A673 (cell line): ENCODE results near the gene SOBP.

Experiments used
- EZH2 ChIP-seq: fragments of 200-600 bp; sonication (generic); IDR thresholded peaks from 2 replicates; pipeline ENCODE4 v1.6.1; 2017; ENCODE audit warnings: borderline replicate concordance, low read depth, mild to moderate bottlenecking, mixed read lengths, antibody characterized with exemption, low read length; ENCODE audit not compliant: poor library complexity, severe bottlenecking
- TF ChIP-seq, protein P1 (sequence below): fragments of 300-800, 200-600 bp; sonication (generic); conservative IDR thresholded peaks from 2 replicates; pipeline ENCODE4 v1.5.1; 2017; ENCODE audit warnings: low read depth, mild to moderate bottlenecking, antibody characterized with exemption, low read length, moderate library complexity, mixed read lengths

DNA sequence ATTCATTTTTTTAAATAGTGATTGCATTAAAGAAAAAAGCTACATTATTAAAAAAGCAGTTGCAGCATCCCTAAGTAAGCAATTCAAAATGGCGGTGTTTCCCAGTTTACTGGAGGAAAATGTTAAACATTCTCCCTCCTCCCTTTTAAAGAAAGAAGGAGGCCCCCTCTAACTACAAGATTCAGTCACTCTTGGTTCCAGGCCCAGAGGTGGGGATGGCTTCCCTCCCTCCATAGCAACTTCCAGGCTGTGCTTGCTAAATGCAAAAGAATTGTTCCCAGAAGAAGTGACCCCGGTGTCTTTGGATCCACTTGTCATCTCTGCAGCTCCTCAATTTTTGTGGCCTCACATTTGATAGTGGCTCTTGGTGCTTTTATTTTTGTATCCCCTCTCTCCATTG, 165.9 kb downstream of the SOBP start:
- TF ChIP-seq, protein P1, sequence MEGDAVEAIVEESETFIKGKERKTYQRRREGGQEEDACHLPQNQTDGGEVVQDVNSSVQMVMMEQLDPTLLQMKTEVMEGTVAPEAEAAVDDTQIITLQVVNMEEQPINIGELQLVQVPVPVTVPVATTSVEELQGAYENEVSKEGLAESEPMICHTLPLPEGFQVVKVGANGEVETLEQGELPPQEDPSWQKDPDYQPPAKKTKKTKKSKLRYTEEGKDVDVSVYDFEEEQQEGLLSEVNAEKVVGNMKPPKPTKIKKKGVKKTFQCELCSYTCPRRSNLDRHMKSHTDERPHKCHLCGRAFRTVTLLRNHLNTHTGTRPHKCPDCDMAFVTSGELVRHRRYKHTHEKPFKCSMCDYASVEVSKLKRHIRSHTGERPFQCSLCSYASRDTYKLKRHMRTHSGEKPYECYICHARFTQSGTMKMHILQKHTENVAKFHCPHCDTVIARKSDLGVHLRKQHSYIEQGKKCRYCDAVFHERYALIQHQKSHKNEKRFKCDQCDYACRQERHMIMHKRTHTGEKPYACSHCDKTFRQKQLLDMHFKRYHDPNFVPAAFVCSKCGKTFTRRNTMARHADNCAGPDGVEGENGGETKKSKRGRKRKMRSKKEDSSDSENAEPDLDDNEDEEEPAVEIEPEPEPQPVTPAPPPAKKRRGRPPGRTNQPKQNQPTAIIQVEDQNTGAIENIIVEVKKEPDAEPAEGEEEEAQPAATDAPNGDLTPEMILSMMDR, result no peak
- no peak for TF ChIP-seq EZH2
